Fibroblast of mammary gland (primary cell): Measurements from ENCODE around the gene VPS33A.

Experiments used
- DNase-seq: peaks from one replicate; pipeline ENCODE4 v3.0.0-alpha.2; 2010; ENCODE audit warnings: low read depth
- H3K4me3 ChIP-seq: 2 replicates; pipeline ENCODE4 v1.5.1; 2011; ENCODE audit warnings: low read depth, mild to moderate bottlenecking, low read length, moderate library complexity; ENCODE audit not compliant: control insufficient read depth
- TF ChIP-seq, protein P1 (sequence below): conservative IDR thresholded peaks from 2 replicates; pipeline ENCODE4 v1.5.1; 2011; ENCODE audit warnings: low read depth, low read length, inconsistent platforms; ENCODE audit not compliant: control insufficient read depth, insufficient read depth

VPS33A gene

DNA sequence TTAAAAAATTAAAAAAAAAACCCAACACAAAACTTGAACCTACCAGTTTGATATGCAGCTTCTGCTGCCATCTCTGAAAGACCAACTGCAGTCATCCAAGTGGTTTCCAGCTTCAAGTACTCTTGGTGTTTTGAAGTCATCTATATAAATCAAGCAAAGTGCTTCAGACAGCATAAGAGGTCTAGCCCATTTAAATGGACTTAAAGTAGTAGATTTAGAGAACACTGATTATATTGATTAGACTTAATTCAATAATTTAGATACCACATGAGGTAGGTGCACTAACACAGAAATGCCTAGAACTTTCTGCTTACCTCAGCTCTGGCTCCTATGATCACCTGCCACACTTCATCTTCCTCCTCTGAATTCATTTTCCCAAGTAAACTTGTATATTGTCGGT is 49.8 kb downstream of the VPS33A start:
- TF ChIP-seq, protein P1, sequence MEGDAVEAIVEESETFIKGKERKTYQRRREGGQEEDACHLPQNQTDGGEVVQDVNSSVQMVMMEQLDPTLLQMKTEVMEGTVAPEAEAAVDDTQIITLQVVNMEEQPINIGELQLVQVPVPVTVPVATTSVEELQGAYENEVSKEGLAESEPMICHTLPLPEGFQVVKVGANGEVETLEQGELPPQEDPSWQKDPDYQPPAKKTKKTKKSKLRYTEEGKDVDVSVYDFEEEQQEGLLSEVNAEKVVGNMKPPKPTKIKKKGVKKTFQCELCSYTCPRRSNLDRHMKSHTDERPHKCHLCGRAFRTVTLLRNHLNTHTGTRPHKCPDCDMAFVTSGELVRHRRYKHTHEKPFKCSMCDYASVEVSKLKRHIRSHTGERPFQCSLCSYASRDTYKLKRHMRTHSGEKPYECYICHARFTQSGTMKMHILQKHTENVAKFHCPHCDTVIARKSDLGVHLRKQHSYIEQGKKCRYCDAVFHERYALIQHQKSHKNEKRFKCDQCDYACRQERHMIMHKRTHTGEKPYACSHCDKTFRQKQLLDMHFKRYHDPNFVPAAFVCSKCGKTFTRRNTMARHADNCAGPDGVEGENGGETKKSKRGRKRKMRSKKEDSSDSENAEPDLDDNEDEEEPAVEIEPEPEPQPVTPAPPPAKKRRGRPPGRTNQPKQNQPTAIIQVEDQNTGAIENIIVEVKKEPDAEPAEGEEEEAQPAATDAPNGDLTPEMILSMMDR = no peak
- no peak overlapping the region for H3K4me3 ChIP-seq
- no peak for DNase-seq

GRCh38 chr12:122215771-122216170 is 50.5 kb downstream of the VPS33A start:
- peak; percentile 61 for DNase-seq
- TF ChIP-seq, protein P1 = no peak
- no peak overlapping the region for H3K4me3 ChIP-seq

GRCh38 chr12:122208073-122208820 is 58.0 kb downstream of the VPS33A start:
- TF ChIP-seq, protein P1 = no peak
- no peak overlapping the region for H3K4me3 ChIP-seq
- no peak for DNase-seq

GRCh38 chr12:122207391-122207790 is 58.9 kb downstream of the VPS33A start:
- no peak for DNase-seq

DNA sequence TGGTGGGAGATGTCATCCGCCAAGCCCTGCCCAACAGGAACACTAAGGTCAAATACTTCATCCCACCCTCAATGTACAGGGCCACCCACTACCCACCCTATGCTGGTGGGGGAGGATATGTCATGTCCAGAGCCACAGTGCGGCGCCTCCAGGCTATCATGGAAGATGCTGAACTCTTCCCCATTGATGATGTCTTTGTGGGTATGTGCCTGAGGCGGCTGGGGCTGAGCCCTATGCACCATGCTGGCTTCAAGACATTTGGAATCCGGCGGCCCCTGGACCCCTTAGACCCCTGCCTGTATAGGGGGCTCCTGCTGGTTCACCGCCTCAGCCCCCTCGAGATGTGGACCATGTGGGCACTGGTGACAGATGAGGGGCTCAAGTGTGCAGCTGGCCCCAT is 59.3 kb downstream of the VPS33A start:
- no peak for DNase-seq
- TF ChIP-seq, protein P1 = no peak
- H3K4me3 ChIP-seq = no peak overlapping the region

More at GRCh38 chr12:122207391-122207790, 58.9 kb downstream of the VPS33A start:
- TF ChIP-seq, protein P1 = no peak
- H3K4me3 ChIP-seq = no peak overlapping the region

GRCh38 chr12:122206111-122206881 is 60.0 kb downstream of the VPS33A start:
- TF ChIP-seq, protein P1 = no peak
- no peak for DNase-seq

More at GRCh38 chr12:122206111-122206881, 60.0 kb downstream of the VPS33A start:
- H3K4me3 ChIP-seq = no peak overlapping the region
